AG09309 (cell line): ENCODE results near the gene STX18.

Experiments
- DNase-seq: peaks from one replicate; pipeline ENCODE4 v3.0.0-alpha.2; 2010; ENCODE audit warnings: low read depth
- H3K4me3 ChIP-seq: 2 replicates; pipeline ENCODE4 v1.5.1; 2011; ENCODE audit warnings: mild to moderate bottlenecking, low read depth, low read length, moderate library complexity; ENCODE audit not compliant: control insufficient read depth
- TF ChIP-seq, protein P1 (sequence below): IDR thresholded peaks from 2 replicates; pipeline ENCODE4 v1.5.1; 2011; ENCODE audit warnings: mild to moderate bottlenecking, low read depth, low read length, inconsistent platforms; ENCODE audit not compliant: insufficient read depth, control insufficient read depth; ENCODE audit errors: missing control alignments

Gene STX18

GRCh38 chr4:4455210-4455865, 86.5 kb downstream of the STX18 start:
- DNase-seq = no peak
- TF ChIP-seq, protein P1, sequence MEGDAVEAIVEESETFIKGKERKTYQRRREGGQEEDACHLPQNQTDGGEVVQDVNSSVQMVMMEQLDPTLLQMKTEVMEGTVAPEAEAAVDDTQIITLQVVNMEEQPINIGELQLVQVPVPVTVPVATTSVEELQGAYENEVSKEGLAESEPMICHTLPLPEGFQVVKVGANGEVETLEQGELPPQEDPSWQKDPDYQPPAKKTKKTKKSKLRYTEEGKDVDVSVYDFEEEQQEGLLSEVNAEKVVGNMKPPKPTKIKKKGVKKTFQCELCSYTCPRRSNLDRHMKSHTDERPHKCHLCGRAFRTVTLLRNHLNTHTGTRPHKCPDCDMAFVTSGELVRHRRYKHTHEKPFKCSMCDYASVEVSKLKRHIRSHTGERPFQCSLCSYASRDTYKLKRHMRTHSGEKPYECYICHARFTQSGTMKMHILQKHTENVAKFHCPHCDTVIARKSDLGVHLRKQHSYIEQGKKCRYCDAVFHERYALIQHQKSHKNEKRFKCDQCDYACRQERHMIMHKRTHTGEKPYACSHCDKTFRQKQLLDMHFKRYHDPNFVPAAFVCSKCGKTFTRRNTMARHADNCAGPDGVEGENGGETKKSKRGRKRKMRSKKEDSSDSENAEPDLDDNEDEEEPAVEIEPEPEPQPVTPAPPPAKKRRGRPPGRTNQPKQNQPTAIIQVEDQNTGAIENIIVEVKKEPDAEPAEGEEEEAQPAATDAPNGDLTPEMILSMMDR = no peak
- no peak overlapping the region for H3K4me3 ChIP-seq

DNA sequence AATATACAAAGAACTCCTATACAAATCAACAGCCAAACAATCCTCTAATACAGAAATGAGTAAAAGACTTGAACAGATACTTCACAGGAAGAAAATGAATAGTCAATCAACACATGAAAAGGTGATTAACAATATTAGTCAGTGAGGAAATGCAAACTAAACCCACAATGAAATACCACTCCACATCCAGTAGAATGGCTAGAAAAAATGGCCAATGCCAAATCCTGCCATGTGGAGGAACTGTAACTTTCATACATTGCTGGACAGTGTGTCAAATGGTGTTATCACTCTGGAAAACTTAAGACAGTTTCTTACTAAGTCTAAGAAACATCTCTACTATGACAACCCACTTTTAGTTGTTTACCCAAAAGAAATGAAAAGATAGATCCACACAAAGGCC, 95.4 kb downstream of the STX18 start:
- no peak overlapping the region for H3K4me3 ChIP-seq
- TF ChIP-seq, protein P1 = no peak
- no peak for DNase-seq

DNA sequence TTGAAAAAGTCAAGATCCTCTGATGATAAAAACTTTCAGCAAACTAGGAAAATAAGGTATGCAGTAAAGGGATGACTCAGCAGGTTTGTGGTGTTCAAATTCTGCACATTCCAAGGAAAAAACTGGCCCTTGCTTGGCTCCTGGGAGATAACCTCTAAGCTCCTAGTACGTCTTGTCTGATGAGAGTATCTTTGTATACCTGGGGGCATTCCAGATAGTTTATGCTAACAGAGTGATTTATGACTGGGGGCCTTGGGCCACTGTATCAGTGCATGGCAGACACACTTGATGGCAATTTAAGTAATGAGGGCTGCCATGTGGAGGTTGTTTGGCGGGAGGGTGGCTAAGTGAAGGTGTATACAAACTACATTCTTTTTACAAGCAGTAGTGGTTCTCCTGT, 98.0 kb downstream of the STX18 start:
- no peak overlapping the region for H3K4me3 ChIP-seq
- TF ChIP-seq, protein P1 = no peak
- DNase-seq = no peak

DNA sequence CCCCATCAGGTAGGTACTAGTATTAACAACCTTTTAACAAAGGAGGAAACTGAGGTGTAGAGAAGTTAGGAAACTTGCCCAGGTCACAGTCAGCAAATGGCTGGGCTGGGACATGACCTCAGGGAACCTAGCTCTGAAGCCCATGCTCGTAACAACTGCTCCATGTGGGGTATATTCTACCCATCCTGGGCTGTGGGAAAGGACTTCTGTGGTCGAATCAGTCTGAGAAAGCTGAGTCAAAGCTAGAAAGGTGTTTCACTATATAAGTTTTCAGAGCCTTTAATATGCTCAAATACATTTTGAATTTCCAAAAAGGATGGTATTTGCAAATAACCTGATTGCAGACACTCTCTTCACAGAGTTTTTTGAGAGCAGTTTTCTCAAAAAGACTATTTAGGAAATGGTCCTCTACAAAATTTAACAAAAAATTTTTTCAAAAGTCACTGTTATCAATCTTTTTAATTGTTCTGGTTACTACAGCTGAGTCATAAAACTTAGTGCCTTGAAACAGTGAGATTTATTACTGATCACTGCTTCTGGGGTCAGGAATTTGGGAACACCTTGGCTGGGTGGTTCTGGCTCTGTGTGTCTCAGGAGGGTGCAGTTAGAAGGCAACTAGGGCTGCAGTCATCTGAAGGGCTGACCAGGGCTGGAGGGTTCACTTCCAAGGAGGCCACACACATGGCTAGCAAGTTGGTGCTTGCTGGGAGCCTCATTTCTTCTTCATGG, 101.4 kb downstream of the STX18 start:
- TF ChIP-seq, protein P1 = no peak
- H3K4me3 ChIP-seq = no peak overlapping the region
- DNase-seq = no peak

GRCh38 chr4:4439782-4440181, 102.1 kb downstream of the STX18 start:
- H3K4me3 ChIP-seq = no peak overlapping the region
- DNase-seq = no peak
- TF ChIP-seq, protein P1 = no peak

- DNase-seq = no peak
- H3K4me3 ChIP-seq = no peak overlapping the region
- TF ChIP-seq, protein P1 = no peak
These were observed 103.0 kb downstream of the STX18 start for GRCh38 chr4:4438891-4439290.
